ENCODE results near the gene USP17L27. TPM values are rescaled to one million over a fixed set of nuclear protein-coding genes. Genes with fewer than 3 reads are reported as not detected.
"Not testable (repeated sequence)": the region's sequence is repeated elsewhere in the genome, so short reads cannot be mapped to it uniquely, and the experiment has no call there.

Gene USP17L27
- total RNA-seq, 1 donor from 2014 or later = not detected

- DNase-seq = peak; percentile 69
- H3K27ac ChIP-seq = peak overlapping the region; percentile 24
Observed at GRCh38 chr4:9381012-9381534, 37.1 kb downstream of the USP17L27 start.

DNA sequence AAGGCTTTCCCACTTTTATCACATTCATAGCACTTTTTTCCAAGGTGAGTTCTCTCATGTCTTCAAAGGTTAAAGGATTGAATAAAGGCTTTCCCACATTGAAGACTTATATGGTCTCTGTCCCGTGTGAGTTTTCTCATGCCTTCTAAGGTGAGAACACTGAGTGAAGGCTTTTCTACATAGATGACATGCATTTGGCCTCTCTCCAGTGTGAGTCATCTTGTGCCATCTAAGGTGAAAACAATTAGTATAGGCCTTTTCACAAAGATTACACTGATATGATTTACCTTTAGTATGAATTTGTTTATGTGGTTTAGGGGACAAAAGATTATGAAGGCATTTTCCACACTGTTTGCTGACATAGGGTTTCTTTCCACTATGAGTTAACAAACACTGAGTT, 40.2 kb downstream of the USP17L27 start:
- TF ChIP-seq, protein P1, sequence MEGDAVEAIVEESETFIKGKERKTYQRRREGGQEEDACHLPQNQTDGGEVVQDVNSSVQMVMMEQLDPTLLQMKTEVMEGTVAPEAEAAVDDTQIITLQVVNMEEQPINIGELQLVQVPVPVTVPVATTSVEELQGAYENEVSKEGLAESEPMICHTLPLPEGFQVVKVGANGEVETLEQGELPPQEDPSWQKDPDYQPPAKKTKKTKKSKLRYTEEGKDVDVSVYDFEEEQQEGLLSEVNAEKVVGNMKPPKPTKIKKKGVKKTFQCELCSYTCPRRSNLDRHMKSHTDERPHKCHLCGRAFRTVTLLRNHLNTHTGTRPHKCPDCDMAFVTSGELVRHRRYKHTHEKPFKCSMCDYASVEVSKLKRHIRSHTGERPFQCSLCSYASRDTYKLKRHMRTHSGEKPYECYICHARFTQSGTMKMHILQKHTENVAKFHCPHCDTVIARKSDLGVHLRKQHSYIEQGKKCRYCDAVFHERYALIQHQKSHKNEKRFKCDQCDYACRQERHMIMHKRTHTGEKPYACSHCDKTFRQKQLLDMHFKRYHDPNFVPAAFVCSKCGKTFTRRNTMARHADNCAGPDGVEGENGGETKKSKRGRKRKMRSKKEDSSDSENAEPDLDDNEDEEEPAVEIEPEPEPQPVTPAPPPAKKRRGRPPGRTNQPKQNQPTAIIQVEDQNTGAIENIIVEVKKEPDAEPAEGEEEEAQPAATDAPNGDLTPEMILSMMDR (IDR thresholded peaks at IDR 0.05) = no peak
- no peak for DNase-seq

More at GRCh38 chr4:9381012-9381534, 37.1 kb downstream of the USP17L27 start:
- H3K4me3 ChIP-seq = peak overlapping the region; percentile 51
- ATAC-seq; H3K27me3 ChIP-seq (ENCODE audit: low read depth); intact Hi-C loops (cut with DNase I); H3K36me3 ChIP-seq; H3K4me1 ChIP-seq; H3K9me3 ChIP-seq: not testable (repeated sequence)
- TF ChIP-seq, protein P1 (IDR thresholded peaks at IDR 0.05) = peak; percentile 65

GRCh38 chr4:9389001-9389400, 45.1 kb downstream of the USP17L27 start:
- ATAC-seq; H3K27ac ChIP-seq; DNase-seq; H3K4me3 ChIP-seq; H3K4me1 ChIP-seq; intact Hi-C loops (cut with DNase I); H3K36me3 ChIP-seq; H3K27me3 ChIP-seq (ENCODE audit: low read depth); H3K9me3 ChIP-seq: not testable (repeated sequence)

More for the DNA sequence above, 40.2 kb downstream of the USP17L27 start:
- no peaks in the 10 kb centered on the region for H3K36me3 ChIP-seq
- no peaks in the 10 kb centered on the region for H3K9me3 ChIP-seq
- intact Hi-C loops (cut with DNase I) = no loop called here
- no peaks in the 10 kb centered on the region for H3K27me3 ChIP-seq (ENCODE audit: low read depth)
- H3K4me1 ChIP-seq = no peaks in the 10 kb centered on the region
- H3K4me3 ChIP-seq = no peak overlapping the region
- no peak overlapping the region for H3K27ac ChIP-seq
- ATAC-seq = no peak

Other genes with a start within 250 kb of the USP17L27 start
- not detected for gene FAM90A26, start 173.7 kb upstream of the USP17L27 start, total RNA-seq
- not detected for gene USP17L10, start 133.5 kb upstream of the USP17L27 start, total RNA-seq
- gene USP17L11, start 128.7 kb upstream of the USP17L27 start, total RNA-seq = not detected
- not detected for gene USP17L12, start 124.0 kb upstream of the USP17L27 start, total RNA-seq
- not detected for gene USP17L13, start 119.3 kb upstream of the USP17L27 start, total RNA-seq
- not detected for gene USP17L15, start 109.8 kb upstream of the USP17L27 start, total RNA-seq
- gene USP17L17, start 100.3 kb upstream of the USP17L27 start, total RNA-seq = not detected
- gene USP17L18, start 95.5 kb upstream of the USP17L27 start, total RNA-seq = not detected
- not detected for gene USP17L19, start 90.8 kb upstream of the USP17L27 start, total RNA-seq
- gene USP17L20, start 86.0 kb upstream of the USP17L27 start, total RNA-seq = not detected
- gene USP17L21, start 81.3 kb upstream of the USP17L27 start, total RNA-seq = not detected
- gene USP17L22, start 76.5 kb upstream of the USP17L27 start, total RNA-seq = not detected
- not detected for gene USP17L24, start 19.0 kb upstream of the USP17L27 start, total RNA-seq
- not detected for gene USP17L25, start 14.2 kb upstream of the USP17L27 start, total RNA-seq
- not detected for gene USP17L26, start 9.5 kb upstream of the USP17L27 start, total RNA-seq
- gene USP17L5, start 4.7 kb upstream of the USP17L27 start, total RNA-seq = not detected
- not detected for gene USP17L28, start 4.7 kb downstream of the USP17L27 start, total RNA-seq
- not detected for gene USP17L29, start 9.5 kb downstream of the USP17L27 start, total RNA-seq
- gene USP17L30, start 19.0 kb downstream of the USP17L27 start, total RNA-seq = not detected
- not detected for gene DEFB131A, start 100.3 kb downstream of the USP17L27 start, total RNA-seq

All from lower lobe of right lung (tissue), 2 donors.